ENCODE measurements around the gene RINL. TPM values are rescaled to one million over a fixed set of nuclear protein-coding genes. Genes with fewer than 3 reads are reported as not detected.
"Not testable (repeated sequence)": the region's sequence is repeated elsewhere in the genome, so short reads cannot be mapped to it uniquely, and the experiment has no call there.

The RINL gene
- total RNA-seq, 1 experiment from 2014 or later = 14.5 TPM

GRCh38 chr19:38861368-38861767, 16.7 kb downstream of the RINL start:
- POLR2A ChIA-PET = no interaction called here
- CTCF ChIA-PET = interaction anchor here (1.2 to 1.6 kb wide), 2 partner anchors 8 to 12 kb away, joined by 3 to 6 read pairs; no protein-coding TSS in a partner anchor
- Mint-ChIP-seq H3K4me3 (no peak overlapping the region), H3K4me1 (no peaks in the 10 kb centered on the region), H3K27me3 (ENCODE audit: low read depth) (peaks cover 12% of the 10 kb centered on the region), H3K9me3 (peaks cover 5% of the 10 kb centered on the region), H3K27ac (no peak overlapping the region), H3K36me3 (peaks cover 5% of the 10 kb centered on the region)
- ATAC-seq (no peak), DNase-seq (ENCODE audit: low spot score) (no peak)
- TF ChIP-seq ESRRA (CRISPR knock-in tag; IDR thresholded peaks at IDR 0.05; ENCODE audit: borderline replicate concordance) (no peak), IRF2 (CRISPR knock-in tag; IDR thresholded peaks at IDR 0.05; ENCODE audit: borderline replicate concordance, low read depth) (no peak), MYBL2 (CRISPR knock-in tag; IDR thresholded peaks at IDR 0.05) (no peak), AFF4 (CRISPR knock-in tag; IDR thresholded peaks at IDR 0.05; ENCODE audit: borderline replicate concordance) (no peak), ELF4 (CRISPR knock-in tag; IDR thresholded peaks at IDR 0.05; ENCODE audit: low read depth) (no peak), HMGXB4 (CRISPR knock-in tag; IDR thresholded peaks at IDR 0.05) (no peak)
- TF ChIP-seq, protein P1, sequence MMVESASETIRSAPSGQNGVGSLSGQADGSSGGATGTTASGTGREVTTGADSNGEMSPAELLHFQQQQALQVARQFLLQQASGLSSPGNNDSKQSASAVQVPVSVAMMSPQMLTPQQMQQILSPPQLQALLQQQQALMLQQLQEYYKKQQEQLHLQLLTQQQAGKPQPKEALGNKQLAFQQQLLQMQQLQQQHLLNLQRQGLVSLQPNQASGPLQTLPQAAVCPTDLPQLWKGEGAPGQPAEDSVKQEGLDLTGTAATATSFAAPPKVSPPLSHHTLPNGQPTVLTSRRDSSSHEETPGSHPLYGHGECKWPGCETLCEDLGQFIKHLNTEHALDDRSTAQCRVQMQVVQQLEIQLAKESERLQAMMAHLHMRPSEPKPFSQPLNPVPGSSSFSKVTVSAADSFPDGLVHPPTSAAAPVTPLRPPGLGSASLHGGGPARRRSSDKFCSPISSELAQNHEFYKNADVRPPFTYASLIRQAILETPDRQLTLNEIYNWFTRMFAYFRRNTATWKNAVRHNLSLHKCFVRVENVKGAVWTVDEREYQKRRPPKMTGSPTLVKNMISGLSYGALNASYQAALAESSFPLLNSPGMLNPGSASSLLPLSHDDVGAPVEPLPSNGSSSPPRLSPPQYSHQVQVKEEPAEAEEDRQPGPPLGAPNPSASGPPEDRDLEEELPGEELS (CRISPR knock-in tag; IDR thresholded peaks at IDR 0.05) = no peak

DNA sequence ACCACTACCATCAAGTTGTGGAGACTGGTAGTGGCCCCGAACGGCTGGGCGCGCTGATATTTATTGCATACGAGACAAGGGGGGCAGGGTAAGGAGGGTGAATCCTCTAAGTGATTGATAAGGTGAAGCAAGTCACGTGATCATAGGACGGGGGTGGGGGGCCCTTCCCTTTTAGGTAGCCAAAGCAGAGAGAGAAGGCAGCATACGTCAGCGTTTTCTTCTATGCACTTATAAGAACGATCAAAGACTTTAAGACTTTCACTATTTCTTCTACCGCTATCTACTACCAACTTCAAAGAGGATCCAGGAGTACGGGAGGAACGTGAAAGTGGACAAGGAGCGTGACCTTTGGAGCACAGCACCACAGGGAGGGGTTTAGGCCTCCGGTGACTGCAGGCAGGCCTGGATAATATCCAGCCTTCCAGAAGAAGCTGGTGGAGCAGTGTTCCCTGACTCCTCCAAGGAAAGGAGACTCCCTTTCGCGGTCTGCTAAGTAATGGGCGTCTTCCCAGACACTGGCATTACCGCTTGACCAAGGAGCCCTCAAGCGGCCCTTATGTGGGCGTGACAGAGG, 18.4 kb downstream of the RINL start:
- H3K27me3 Mint-ChIP-seq (ENCODE audit: low read depth) = peaks cover 18% of the 10 kb centered on the region
- ATAC-seq; POLR2A ChIA-PET; H3K4me3 Mint-ChIP-seq; CTCF ChIA-PET; H3K27ac Mint-ChIP-seq; DNase-seq (ENCODE audit: low spot score); H3K4me1 Mint-ChIP-seq: not testable (repeated sequence)
- H3K9me3 Mint-ChIP-seq = peaks cover 12% of the 10 kb centered on the region
- peaks cover 13% of the 10 kb centered on the region for H3K36me3 Mint-ChIP-seq

GRCh38 chr19:38856813-38857212, 21.3 kb downstream of the RINL start:
- Mint-ChIP-seq H3K4me1 (peaks cover 6% of the 10 kb centered on the region), H3K9me3 (peaks cover 12% of the 10 kb centered on the region), H3K27me3 (ENCODE audit: low read depth) (peaks cover 18% of the 10 kb centered on the region), H3K27ac (no peak overlapping the region), H3K4me3 (no peak overlapping the region), H3K36me3 (peaks cover 13% of the 10 kb centered on the region)
- DNase-seq (ENCODE audit: low spot score) (no peak), ATAC-seq (no peak)
- no peak for TF ChIP-seq PRDM15 (CRISPR knock-in tag; IDR thresholded peaks at IDR 0.05)
- no peak for TF ChIP-seq MYBL2 (CRISPR knock-in tag; IDR thresholded peaks at IDR 0.05)
- ChIA-PET CTCF (no interaction called here), POLR2A (no interaction called here)

DNA sequence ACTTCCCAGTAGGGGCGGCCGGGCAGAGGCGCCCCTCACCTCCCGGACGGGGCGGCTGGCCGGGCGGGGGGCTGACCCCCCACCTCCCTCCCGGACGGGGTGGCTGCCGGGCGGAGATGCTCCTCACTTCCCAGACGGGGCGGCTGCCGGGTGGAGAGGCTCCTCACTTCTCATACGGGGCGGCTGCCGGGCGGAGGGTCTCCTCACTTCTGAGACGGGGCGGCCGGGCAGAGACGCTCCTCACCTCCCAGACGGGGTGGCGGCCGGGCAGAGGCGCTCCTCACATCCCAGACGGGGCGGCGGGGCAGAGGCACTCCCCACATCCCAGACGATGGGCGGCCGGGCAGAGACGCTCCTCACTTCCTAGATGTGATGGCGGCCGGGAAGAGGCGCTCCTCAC, 22.3 kb downstream of the RINL start:
- H3K36me3 Mint-ChIP-seq = peaks cover 13% of the 10 kb centered on the region
- ATAC-seq; H3K27ac Mint-ChIP-seq; POLR2A ChIA-PET; H3K4me3 Mint-ChIP-seq; DNase-seq (ENCODE audit: low spot score); CTCF ChIA-PET: not testable (repeated sequence)
- peaks cover 12% of the 10 kb centered on the region for H3K9me3 Mint-ChIP-seq
- H3K4me1 Mint-ChIP-seq = peaks cover 11% of the 10 kb centered on the region
- H3K27me3 Mint-ChIP-seq (ENCODE audit: low read depth) = peaks cover 18% of the 10 kb centered on the region

DNA sequence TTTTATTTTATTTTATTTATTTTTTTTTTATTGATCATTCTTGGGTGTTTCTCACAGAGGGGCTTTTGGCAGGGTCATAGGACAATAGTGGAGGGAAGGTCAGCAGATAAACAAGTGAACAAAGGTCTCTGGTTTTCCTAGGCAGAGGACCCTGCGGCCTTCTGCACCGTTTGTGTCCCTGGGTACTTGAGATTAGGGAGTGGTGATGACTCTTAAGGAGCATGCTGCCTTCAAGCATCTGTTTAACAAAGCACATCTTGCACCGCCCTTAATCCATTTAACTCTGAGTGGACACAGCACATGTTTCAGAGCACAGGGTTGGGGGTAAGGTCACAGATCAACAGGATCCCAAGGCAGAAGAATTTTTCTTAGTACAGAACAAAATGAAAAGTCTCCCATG, 23.1 kb downstream of the RINL start:
- H3K27ac Mint-ChIP-seq; POLR2A ChIA-PET; ATAC-seq; DNase-seq (ENCODE audit: low spot score): not testable (repeated sequence)
- peaks cover 12% of the 10 kb centered on the region for H3K9me3 Mint-ChIP-seq
- peaks cover 18% of the 10 kb centered on the region for H3K27me3 Mint-ChIP-seq (ENCODE audit: low read depth)
- H3K4me3 Mint-ChIP-seq = 0 out of 2 replicates have a peak overlapping the region, but pooled peaks have one; percentile 35
- peaks cover 13% of the 10 kb centered on the region for H3K4me1 Mint-ChIP-seq
- peaks cover 13% of the 10 kb centered on the region for H3K36me3 Mint-ChIP-seq
- CTCF ChIA-PET = interaction anchor here (0.6 kb wide), 1 partner anchor 75 kb away, joined by 3 read pairs; no protein-coding TSS in a partner anchor

All from WTC11 (cell line).